Cardiac atrium fibroblast (primary cell): ENCODE measurements around the gene AP2M1. TPM values are rescaled to one million over a fixed set of nuclear protein-coding genes. Genes with fewer than 3 reads are reported as not detected.

Experiments
- total RNA-seq: library from RNA; depleted of rRNA; stranded (reverse); fragments of >200 nt; gene quantifications from 2 replicates; pipeline ENCODE4 v1.2.3, GENCODE V29; 2015

AP2M1 gene
- total RNA-seq, result 371 and 429 TPM in 2 replicates

DNA sequence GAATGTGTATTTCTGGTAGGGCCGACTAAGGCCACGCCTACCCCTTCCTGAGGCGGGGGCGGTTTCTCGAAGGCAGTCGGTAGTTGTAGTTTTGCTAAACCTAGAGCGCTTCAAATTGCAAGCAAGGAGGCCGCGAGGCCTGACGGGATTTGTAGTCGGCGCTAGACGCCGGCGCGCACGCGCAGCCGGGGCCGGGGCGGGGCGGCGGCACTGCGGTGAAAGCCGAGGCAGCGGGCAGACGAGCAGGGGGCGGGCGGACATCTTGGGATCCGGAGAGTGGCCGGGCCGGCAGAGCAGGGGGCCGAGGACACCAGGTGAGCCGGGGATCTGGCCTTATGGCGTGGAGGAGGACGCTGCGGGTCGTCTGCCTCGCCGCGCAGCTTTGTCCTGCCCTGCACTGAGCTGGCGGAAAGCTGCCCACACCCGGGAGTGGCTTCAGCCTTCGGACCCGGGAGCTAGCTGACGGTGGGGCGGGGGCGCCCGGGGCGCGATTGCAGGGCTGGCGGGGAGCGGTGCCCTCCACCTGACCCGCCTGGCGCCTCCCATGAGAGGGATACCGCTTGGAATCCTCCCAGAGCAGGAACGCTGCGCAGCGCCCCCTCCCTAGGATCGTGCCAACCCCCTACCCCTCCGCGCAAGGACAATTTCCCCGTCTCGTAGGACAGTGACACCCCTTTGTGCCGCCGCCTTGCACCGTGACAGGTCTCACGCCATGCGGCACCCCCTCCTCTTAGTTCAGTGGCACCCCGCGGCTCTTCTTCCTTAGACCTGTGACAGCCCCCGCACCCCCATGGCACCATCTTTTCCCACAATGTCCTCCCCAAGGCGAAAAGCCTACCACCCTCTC is at the start of gene AP2M1:
Gene AP2M1 (plus strand): TSS at position 210 of the 847 bp plus-strand sequence. CDS start 2,139 bp downstream, outside the sequence.

GRCh38 chr3:184135149-184135910 is 39.3 kb upstream of the AP2M1 start, which contains the start of gene EIF2B5:
Gene EIF2B5, plus strand, starts transcription at chr3:184135358. Its CDS starts 28 bp downstream, at chr3:184135386.

GRCh38 chr3:184154885-184155643 is 19.6 kb upstream of the AP2M1 start, which contains the start of gene DVL3:
Gene DVL3, plus strand, starts transcription at chr3:184155377. Its CDS starts 259 bp downstream, at chr3:184155636.

GRCh38 chr3:184186184-184186901 is 11.7 kb downstream of the AP2M1 start, which contains the start of gene ABCF3:
Gene ABCF3, plus strand, starts transcription at chr3:184186199. Its CDS starts 9 bp downstream, at chr3:184186208.

GRCh38 chr3:184229394-184230080 is 54.9 kb downstream of the AP2M1 start, which contains the start of gene VWA5B2:
Gene VWA5B2, plus strand, starts transcription at chr3:184229585. Its CDS starts 944 bp downstream, at chr3:184230529.

Other genes starting within 250 kb of the AP2M1 start
- gene ABCC5, start 157.0 kb upstream of the AP2M1 start, total RNA-seq, result 9.4 and 12.1 TPM in 2 replicates
- gene HTR3D, start 143.1 kb upstream of the AP2M1 start, total RNA-seq, result not detected in 2 replicates
- gene HTR3C, start 121.8 kb upstream of the AP2M1 start, total RNA-seq, result not detected in 2 replicates
- gene HTR3E, start 77.8 kb upstream of the AP2M1 start, total RNA-seq, result not detected in 2 replicates
- gene EIF2B5, start 39.5 kb upstream of the AP2M1 start, total RNA-seq, result 18.6 and 22.2 TPM in 2 replicates
- gene DVL3, start 19.5 kb upstream of the AP2M1 start, total RNA-seq, result 30.7 and 34.8 TPM in 2 replicates
- gene ABCF3, start 11.3 kb downstream of the AP2M1 start, total RNA-seq, result 51.1 and 56.2 TPM in 2 replicates
- gene VWA5B2, start 54.7 kb downstream of the AP2M1 start, total RNA-seq, result not detected in 2 replicates
- 46.8 and 89.0 TPM in 2 replicates for gene ALG3, start 74.1 kb downstream of the AP2M1 start, total RNA-seq
- gene EEF1AKMT4, start 74.8 kb downstream of the AP2M1 start, total RNA-seq, result 3.6 and 5.2 TPM in 2 replicates
- gene CAMK2N2, start 86.7 kb downstream of the AP2M1 start, total RNA-seq, result 0.65 TPM in 1 of 2 replicates, not detected in the other
- not detected in 2 replicates for gene ECE2, start 101.2 kb downstream of the AP2M1 start, total RNA-seq
- gene PSMD2, start 124.4 kb downstream of the AP2M1 start, total RNA-seq, result 240 and 344 TPM in 2 replicates
- 296 and 333 TPM in 2 replicates for gene EIF4G1, start 139.8 kb downstream of the AP2M1 start, total RNA-seq
- 15.9 and 24.2 TPM in 2 replicates for gene FAM131A, start 162.7 kb downstream of the AP2M1 start, total RNA-seq
- 3.1 and 4.5 TPM in 2 replicates for gene CLCN2, start 186.8 kb downstream of the AP2M1 start, total RNA-seq
- gene POLR2H, start 186.9 kb downstream of the AP2M1 start, total RNA-seq, result 75.7 and 85.4 TPM in 2 replicates
- gene THPO, start 203.4 kb downstream of the AP2M1 start, total RNA-seq, result not detected in 2 replicates
- 0.18 and 0.32 TPM in 2 replicates for gene CHRD, start 205.2 kb downstream of the AP2M1 start, total RNA-seq